SK-MEL-5 (cell line): ENCODE results near the gene OR2V2. TPM values are rescaled to one million over a fixed set of nuclear protein-coding genes. Genes with fewer than 3 reads are reported as not detected.

Source experiments
- total RNA-seq: library from RNA; depleted of rRNA; stranded (reverse); fragments of >200 nt; shearing (Covaris generic); gene quantifications from 2 replicates; pipeline ENCODE4 v1.2.3, GENCODE V29; 2014; rRNA removed

OR2V2 gene
- total RNA-seq, 1 experiment from 2014 or later = not detected

Other genes with a start within 250 kb of the OR2V2 start
- 0.08 TPM in 1 of 2 replicates, not detected in the other for gene BTNL8, start 248.4 kb upstream of the OR2V2 start, total RNA-seq
- not detected in 2 replicates for gene BTNL3, start 158.7 kb upstream of the OR2V2 start, total RNA-seq
- gene BTNL9, start 107.3 kb upstream of the OR2V2 start, total RNA-seq = 0.16 and 0.48 TPM in 2 replicates
- gene OR2V1, start 16.4 kb upstream of the OR2V2 start, total RNA-seq = not detected in 2 replicates
- 4.1 and 6.8 TPM in 2 replicates for gene TRIM7, start 57.6 kb downstream of the OR2V2 start, total RNA-seq
- 14.4 and 17.9 TPM in 2 replicates for gene TRIM41, start 75.7 kb downstream of the OR2V2 start, total RNA-seq
- gene RACK1, start 96.3 kb downstream of the OR2V2 start, total RNA-seq = 4,033 and 4,118 TPM in 2 replicates
- 2.2 and 3.3 TPM in 2 replicates for gene TRIM52, start 113.6 kb downstream of the OR2V2 start, total RNA-seq
- gene OR4F3, start 219.7 kb downstream of the OR2V2 start, total RNA-seq = not detected in 2 replicates